ENCODE measurements around the gene KIF1B. TPM values are rescaled to one million over a fixed set of nuclear protein-coding genes. Genes with fewer than 3 reads are reported as not detected.

The KIF1B gene
- total RNA-seq, 4 donors from 2014 or later, result 46.7 to 61.8 (median 51.4) TPM

DNA sequence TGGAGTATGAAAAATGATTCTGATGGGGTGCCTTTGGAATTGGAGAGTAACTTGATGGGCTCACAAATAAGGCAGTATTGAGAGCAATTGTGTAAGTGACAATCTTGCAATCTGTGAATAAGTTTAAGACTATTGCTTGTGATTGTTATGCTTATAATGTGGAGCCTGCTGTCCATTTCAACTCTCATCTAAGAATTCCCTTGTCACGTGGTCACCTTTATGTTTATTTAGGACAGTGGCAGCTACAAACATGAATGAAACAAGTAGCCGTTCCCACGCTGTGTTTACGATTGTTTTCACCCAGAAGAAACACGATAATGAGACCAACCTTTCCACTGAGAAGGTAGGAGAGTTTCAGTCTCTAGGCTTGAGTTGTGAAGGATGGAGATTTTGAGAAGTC is 57.6 kb downstream of the KIF1B start:
- TF ChIP-seq, protein P1, sequence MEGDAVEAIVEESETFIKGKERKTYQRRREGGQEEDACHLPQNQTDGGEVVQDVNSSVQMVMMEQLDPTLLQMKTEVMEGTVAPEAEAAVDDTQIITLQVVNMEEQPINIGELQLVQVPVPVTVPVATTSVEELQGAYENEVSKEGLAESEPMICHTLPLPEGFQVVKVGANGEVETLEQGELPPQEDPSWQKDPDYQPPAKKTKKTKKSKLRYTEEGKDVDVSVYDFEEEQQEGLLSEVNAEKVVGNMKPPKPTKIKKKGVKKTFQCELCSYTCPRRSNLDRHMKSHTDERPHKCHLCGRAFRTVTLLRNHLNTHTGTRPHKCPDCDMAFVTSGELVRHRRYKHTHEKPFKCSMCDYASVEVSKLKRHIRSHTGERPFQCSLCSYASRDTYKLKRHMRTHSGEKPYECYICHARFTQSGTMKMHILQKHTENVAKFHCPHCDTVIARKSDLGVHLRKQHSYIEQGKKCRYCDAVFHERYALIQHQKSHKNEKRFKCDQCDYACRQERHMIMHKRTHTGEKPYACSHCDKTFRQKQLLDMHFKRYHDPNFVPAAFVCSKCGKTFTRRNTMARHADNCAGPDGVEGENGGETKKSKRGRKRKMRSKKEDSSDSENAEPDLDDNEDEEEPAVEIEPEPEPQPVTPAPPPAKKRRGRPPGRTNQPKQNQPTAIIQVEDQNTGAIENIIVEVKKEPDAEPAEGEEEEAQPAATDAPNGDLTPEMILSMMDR (IDR thresholded peaks at IDR 0.05; ENCODE audit: low read depth), result no peak

DNA sequence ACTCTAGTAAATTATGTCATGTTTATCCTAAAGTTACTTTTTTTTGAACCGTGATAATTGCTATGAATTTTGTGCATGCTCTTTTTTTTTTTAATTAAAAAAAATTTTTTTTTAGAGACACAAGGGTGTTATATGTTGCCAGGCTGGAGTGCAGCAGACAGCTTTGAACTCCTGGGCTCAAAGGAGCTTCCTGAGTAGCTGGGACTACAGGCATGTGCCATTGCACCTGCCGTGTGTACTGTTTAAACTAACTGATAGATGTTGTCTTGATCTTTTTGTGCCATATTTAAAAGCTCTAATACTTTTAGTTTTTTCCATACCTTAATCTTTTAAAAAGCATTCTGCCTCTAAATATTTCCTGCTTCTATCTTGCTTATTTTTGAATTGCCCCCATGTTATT is 60.7 kb downstream of the KIF1B start:
- TF ChIP-seq, protein P1 (IDR thresholded peaks at IDR 0.05; ENCODE audit: low read depth), result no peak

DNA sequence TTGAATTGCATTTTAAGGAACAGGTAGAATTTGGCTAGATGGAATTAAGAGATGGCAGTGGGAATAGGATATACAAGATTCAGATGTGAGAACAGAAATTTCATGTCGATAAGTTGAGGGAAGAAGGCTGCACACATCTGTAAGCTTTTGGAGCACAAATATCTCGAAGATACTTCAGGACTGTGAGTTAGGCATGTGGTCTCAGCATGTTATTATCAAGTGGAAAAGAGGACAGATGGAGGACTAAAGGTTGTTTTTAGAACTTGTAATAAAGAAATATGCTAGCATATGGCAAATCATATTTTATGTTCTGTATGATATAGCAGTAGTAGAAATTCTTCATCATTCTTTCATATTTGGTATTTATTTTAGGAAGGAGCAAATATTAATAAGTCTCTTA is 61.5 kb downstream of the KIF1B start:
- TF ChIP-seq, protein P1 (IDR thresholded peaks at IDR 0.05; ENCODE audit: low read depth), result no peak

DNA sequence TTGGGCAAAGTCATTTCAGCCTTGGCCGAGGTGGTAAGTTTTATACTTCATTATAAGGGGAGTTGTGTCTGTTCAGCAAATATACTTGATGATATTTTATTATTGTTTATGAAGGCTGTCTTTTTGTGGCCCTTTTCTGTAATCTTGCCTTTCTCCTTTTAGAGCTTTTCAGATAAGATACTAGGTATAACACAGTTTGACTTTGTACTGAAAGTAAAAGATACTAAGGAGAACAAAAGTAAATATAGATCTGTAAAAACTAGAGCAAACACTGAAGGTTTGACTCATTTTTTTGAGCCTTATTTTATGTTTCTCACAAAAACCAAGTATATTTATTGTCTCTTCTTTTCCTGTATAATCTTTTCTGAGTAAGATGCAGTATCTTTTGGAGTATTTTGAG is 61.9 kb downstream of the KIF1B start:
- TF ChIP-seq, protein P1 (IDR thresholded peaks at IDR 0.05; ENCODE audit: low read depth), result no peak

DNA sequence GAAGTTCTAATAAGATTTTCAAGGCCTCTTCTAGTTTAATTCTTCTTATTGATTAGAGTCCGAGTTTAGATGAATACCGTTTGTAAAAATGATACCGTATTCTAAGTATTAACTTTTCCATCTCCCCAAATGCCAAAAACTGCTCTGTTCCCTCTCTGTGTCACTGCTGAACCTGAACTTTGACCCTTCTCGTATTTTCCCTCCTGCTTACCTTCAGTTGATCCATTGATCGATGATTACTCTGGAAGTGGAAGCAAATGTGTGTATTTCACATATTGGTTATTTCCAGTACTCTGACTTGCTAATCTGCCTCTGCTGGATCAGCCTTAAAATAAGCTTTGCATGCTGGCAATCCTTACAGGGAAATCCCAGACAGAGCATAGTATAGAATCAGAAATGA is 68.5 kb downstream of the KIF1B start:
- TF ChIP-seq, protein P1 (IDR thresholded peaks at IDR 0.05; ENCODE audit: low read depth), result no peak

DNA sequence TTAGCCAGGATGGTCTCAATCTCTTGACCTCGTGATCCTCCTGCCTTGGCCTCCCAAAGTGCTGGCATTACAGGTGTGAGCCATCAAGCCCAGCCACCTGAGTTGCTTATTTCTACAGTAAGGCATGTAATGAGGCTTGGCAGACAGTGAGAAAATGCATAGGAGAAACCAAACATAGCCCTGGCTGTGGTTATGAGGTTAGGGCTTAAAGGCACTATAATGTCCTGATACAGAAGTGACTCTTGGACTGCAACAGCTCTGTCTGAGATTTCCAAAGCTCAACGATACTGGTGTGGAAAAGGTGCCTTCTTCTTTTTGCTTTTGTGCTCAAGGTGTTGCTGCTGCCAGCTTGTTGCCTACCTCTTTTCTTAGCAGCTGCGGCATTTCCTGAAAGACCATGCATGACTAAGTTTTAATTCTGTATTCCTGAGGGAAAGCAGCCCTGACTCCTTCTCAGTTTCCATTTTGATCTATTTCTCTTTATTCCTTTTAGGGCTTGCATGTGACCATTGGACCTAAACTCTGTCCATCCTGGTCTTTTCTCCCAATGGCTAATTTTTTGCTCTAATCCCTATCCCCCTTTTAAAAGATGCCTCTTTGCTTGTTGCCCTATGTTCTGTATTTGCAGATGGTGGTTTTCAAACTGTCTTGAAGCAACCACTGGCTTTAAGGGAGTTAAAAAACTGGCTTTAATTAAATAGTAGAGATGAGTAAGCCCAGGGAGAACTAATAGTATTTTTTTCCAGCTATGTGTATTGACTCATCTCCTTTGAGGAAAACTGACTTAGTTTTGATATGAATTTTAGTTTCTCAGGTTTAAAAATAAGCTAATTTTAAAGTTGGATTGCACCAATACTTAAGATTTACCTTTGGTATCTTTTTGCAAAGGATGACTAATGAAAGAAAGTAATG is 70.3 kb downstream of the KIF1B start:
- TF ChIP-seq, protein P1 (IDR thresholded peaks at IDR 0.05; ENCODE audit: low read depth), result no peak

DNA sequence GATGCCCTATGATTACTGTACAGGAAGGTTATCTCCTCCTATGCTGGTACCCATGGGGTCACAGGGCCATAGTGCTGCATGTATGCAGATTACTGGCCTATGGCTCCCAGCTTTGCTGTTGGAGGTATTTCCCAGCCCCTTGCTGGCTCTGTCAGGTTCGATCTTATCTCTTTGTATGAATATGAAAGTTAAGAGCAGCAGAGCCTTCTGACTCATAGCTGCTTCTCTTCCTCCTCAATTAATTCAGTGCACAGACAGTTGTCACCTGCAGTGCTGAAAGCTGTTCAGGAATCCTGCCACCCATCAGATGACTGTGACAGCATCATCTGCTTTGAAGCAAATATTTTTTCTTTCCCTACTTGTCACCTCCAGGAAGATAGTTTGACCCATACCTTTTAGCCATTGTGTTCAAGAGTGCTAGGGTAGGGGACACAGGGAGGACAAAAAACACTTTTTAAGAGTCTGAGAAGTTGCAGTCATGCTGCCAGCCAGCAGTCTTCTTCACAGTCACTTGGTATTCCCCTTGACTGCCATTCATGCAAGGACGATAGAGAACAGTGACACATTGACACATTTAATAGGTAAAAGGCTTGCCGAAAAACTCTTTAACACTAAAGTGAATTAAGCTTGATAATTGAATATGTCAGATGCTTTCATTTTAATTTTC is 73.1 kb downstream of the KIF1B start:
- TF ChIP-seq, protein P1 (IDR thresholded peaks at IDR 0.05; ENCODE audit: low read depth), result no peak

Measured in subcutaneous adipose tissue (tissue), 4 donors.